ENCODE measurements around the gene GNB4.
A peak's percentile ranks its signal among the peaks of the same experiment; 100 is the strongest.

The GNB4 gene

DNA sequence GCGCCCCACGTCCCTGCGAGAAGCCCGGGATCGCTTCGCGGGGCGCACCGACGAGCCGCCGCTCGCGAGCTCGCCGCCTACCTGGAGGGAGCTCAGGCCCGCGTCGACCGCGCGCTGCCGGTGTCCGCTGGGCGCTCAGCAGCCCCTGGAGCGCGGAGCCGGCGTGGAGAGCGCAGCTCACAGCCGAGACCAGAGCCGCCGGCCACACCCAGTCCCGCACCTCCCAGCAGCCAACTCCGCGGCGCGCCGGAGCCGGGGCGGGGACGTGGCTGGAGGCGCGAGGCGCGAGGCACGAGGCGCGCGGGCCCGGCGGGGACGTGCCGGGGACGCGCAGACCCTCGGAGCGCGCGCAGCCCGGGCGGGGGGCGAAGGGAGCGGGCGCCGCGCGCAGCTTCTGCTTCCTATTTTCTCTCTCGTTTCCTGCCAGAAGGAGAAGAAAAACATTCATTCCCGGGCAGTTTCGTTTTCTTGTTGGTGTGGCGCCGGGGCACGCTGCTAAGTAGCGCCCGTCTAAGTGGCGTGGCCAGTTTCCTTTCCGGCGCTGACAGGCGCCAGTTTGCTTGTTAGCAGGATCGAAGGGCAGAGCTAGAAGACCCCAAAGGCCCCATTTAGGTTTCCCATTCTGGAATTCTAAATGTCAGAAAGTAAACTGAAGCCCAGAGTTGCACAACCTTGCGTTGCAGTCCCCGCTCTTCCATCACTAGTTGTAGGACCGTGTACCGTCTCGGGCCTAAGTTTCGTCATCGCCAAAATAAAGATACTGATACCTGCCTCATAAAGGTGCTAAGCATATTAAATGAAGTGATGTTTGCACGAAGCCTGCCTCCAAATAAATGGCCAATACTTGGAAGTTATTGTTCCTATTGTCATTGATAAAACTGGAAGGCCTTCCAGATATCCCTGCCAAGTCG, at the start of gene GNB4:
Gene GNB4, minus strand, starts transcription at position 206 of the 911 bp plus-strand sequence. CDS start 25,270 bp downstream, outside the sequence.
- TF ChIP-seq ZNF274 (IDR thresholded peaks at IDR 0.05; ENCODE audit: low read depth, low read length): no peak
- TF ChIP-seq YY1 (IDR thresholded peaks at IDR 0.05; ENCODE audit: insufficient read depth, insufficient read length): no peak
- no peak for TF ChIP-seq SUZ12 (IDR thresholded peaks at IDR 0.05; ENCODE audit: extremely low read depth, insufficient read depth, insufficient read length)
- Histone ChIP-seq H3K36me3 (ENCODE audit: insufficient read depth, insufficient read length, low read length) (peaks cover 9% of the 10 kb centered on the region), H3K9ac (ENCODE audit: insufficient read length, low read depth) (peak within 1 kb of the TSS; percentile 81), H3K27me3 (ENCODE audit: insufficient read depth, insufficient read length) (peaks cover 23% of the 10 kb centered on the region), H3K4me3 (ENCODE audit: insufficient read length, low read depth) (peak within 1 kb of the TSS; percentile 72), H3K4me1 (ENCODE audit: insufficient read depth, insufficient read length) (peaks cover 4% of the 10 kb centered on the region), H3K9me3 (ENCODE audit: insufficient read depth, low read length) (no peaks in the 10 kb centered on the region)
- peak; percentile 39 for DNase-seq (ENCODE audit: low read depth, low spot score)

- H3K36me3 ChIP-seq (ENCODE audit: insufficient read depth, insufficient read length, low read length): no peaks in the 10 kb centered on the region
- no peak overlapping the region for H3K9ac ChIP-seq (ENCODE audit: insufficient read length, low read depth)
- peaks cover 29% of the 10 kb centered on the region for H3K9me3 ChIP-seq (ENCODE audit: insufficient read depth, low read length)
- no peaks in the 10 kb centered on the region for H3K27me3 ChIP-seq (ENCODE audit: insufficient read depth, insufficient read length)
- no peak for TF ChIP-seq ZNF274 (IDR thresholded peaks at IDR 0.05; ENCODE audit: low read depth, low read length)
- no peak for TF ChIP-seq YY1 (IDR thresholded peaks at IDR 0.05; ENCODE audit: insufficient read depth, insufficient read length)
- TF ChIP-seq SUZ12 (IDR thresholded peaks at IDR 0.05; ENCODE audit: extremely low read depth, insufficient read depth, insufficient read length): no peak
- H3K4me1 ChIP-seq (ENCODE audit: insufficient read depth, insufficient read length): no peaks in the 10 kb centered on the region
- no peak for DNase-seq (ENCODE audit: low read depth, low spot score)
- no peak overlapping the region for H3K4me3 ChIP-seq (ENCODE audit: insufficient read length, low read depth)
Observed at GRCh38 chr3:179495483-179495882, 44.2 kb upstream of the GNB4 start.

DNA sequence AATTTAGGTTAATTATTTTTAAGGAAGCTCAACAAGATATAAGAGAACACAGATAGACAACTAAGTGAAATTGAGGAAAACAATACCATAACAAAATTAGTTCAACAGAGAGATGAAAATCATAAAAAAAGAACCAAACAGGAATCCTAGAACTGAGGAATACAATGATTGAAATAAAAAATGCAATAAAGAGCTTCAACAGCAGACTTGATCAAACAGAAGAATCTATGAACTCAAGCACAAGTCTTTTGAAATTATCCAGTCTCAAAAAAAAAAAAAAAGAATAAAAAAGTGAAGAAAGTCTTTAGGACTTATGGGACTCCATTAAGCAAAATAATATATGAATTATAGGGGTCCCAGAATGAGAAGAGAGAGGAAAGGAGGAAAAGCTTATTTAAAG, 42.0 kb upstream of the GNB4 start:
- Histone ChIP-seq H3K9me3 (ENCODE audit: insufficient read depth, low read length) (peaks cover 29% of the 10 kb centered on the region), H3K4me1 (ENCODE audit: insufficient read depth, insufficient read length) (no peaks in the 10 kb centered on the region), H3K27me3 (ENCODE audit: insufficient read depth, insufficient read length) (no peaks in the 10 kb centered on the region), H3K4me3 (ENCODE audit: insufficient read length, low read depth) (no peak overlapping the region), H3K9ac (ENCODE audit: insufficient read length, low read depth) (no peak overlapping the region), H3K36me3 (ENCODE audit: insufficient read depth, insufficient read length, low read length) (no peaks in the 10 kb centered on the region)
- DNase-seq (ENCODE audit: low read depth, low spot score): no peak
- TF ChIP-seq ZNF274 (IDR thresholded peaks at IDR 0.05; ENCODE audit: low read depth, low read length) (no peak), YY1 (IDR thresholded peaks at IDR 0.05; ENCODE audit: insufficient read depth, insufficient read length) (no peak), SUZ12 (IDR thresholded peaks at IDR 0.05; ENCODE audit: extremely low read depth, insufficient read depth, insufficient read length) (no peak)

DNA sequence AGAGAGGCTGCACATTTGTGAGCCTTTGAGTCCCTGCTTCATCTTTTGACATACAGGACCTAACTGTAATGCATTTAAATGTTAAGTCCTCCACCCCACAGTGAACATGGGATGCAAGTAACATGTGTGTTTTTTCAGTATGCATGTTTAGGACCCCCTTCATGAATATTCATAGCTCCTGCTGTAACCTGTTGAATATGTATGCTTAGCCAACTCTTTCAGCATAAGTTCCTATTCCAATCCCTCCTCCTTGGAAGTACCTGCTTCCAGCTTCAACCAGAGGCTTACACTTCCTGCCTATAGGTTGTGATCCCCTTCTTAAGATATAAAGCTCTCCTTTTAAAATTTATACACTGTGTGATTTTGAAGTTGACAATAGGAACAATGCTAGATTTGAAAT, 36.9 kb upstream of the GNB4 start:
- H3K4me1 ChIP-seq (ENCODE audit: insufficient read depth, insufficient read length): no peaks in the 10 kb centered on the region
- TF ChIP-seq ZNF274 (IDR thresholded peaks at IDR 0.05; ENCODE audit: low read depth, low read length) (no peak), YY1 (IDR thresholded peaks at IDR 0.05; ENCODE audit: insufficient read depth, insufficient read length) (no peak), SUZ12 (IDR thresholded peaks at IDR 0.05; ENCODE audit: extremely low read depth, insufficient read depth, insufficient read length) (no peak)
- DNase-seq (ENCODE audit: low read depth, low spot score): no peak

DNA sequence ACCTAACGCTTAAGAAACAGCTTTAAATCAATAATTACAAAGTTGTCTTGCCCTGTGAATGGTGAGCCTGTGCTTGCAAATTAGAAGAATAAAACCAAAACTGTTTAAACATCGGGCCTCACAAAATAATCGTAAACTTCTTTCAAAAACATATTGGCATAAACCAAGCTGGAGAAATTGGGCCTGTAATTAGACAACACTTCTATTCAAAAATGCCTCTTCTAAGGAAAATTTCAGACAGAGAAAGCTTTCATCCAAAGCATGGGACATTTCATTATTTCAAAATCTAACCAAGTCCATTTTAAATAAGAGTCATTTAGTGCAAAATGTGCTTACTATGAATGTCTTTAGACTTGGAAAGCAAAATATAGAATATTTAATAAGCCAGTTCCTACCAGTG, 35.5 kb upstream of the GNB4 start:
- no peak for DNase-seq (ENCODE audit: low read depth, low spot score)
- Histone ChIP-seq H3K27me3 (ENCODE audit: insufficient read depth, insufficient read length) (no peaks in the 10 kb centered on the region), H3K4me3 (ENCODE audit: insufficient read length, low read depth) (no peak overlapping the region), H3K9ac (ENCODE audit: insufficient read length, low read depth) (no peak overlapping the region), H3K36me3 (ENCODE audit: insufficient read depth, insufficient read length, low read length) (no peaks in the 10 kb centered on the region), H3K4me1 (ENCODE audit: insufficient read depth, insufficient read length) (no peaks in the 10 kb centered on the region), H3K9me3 (ENCODE audit: insufficient read depth, low read length) (no peaks in the 10 kb centered on the region)
- TF ChIP-seq YY1 (IDR thresholded peaks at IDR 0.05; ENCODE audit: insufficient read depth, insufficient read length) (no peak), ZNF274 (IDR thresholded peaks at IDR 0.05; ENCODE audit: low read depth, low read length) (no peak), SUZ12 (IDR thresholded peaks at IDR 0.05; ENCODE audit: extremely low read depth, insufficient read depth, insufficient read length) (no peak)

More for the DNA sequence above, 36.9 kb upstream of the GNB4 start:
- H3K27me3 ChIP-seq (ENCODE audit: insufficient read depth, insufficient read length): no peaks in the 10 kb centered on the region
- H3K9ac ChIP-seq (ENCODE audit: insufficient read length, low read depth): no peak overlapping the region
- H3K9me3 ChIP-seq (ENCODE audit: insufficient read depth, low read length): peaks cover 9% of the 10 kb centered on the region
- H3K36me3 ChIP-seq (ENCODE audit: insufficient read depth, insufficient read length, low read length): no peaks in the 10 kb centered on the region
- H3K4me3 ChIP-seq (ENCODE audit: insufficient read length, low read depth): no peak overlapping the region

GRCh38 chr3:179482857-179483256, 31.6 kb upstream of the GNB4 start:
- H3K4me3 ChIP-seq (ENCODE audit: insufficient read length, low read depth): no peak overlapping the region
- no peaks in the 10 kb centered on the region for H3K9me3 ChIP-seq (ENCODE audit: insufficient read depth, low read length)
- no peaks in the 10 kb centered on the region for H3K27me3 ChIP-seq (ENCODE audit: insufficient read depth, insufficient read length)
- no peak overlapping the region for H3K9ac ChIP-seq (ENCODE audit: insufficient read length, low read depth)
- no peaks in the 10 kb centered on the region for H3K36me3 ChIP-seq (ENCODE audit: insufficient read depth, insufficient read length, low read length)
- no peak for DNase-seq (ENCODE audit: low read depth, low spot score)
- TF ChIP-seq SUZ12 (IDR thresholded peaks at IDR 0.05; ENCODE audit: extremely low read depth, insufficient read depth, insufficient read length) (no peak), YY1 (IDR thresholded peaks at IDR 0.05; ENCODE audit: insufficient read depth, insufficient read length) (no peak), ZNF274 (IDR thresholded peaks at IDR 0.05; ENCODE audit: low read depth, low read length) (no peak)
- H3K4me1 ChIP-seq (ENCODE audit: insufficient read depth, insufficient read length): no peaks in the 10 kb centered on the region

DNA sequence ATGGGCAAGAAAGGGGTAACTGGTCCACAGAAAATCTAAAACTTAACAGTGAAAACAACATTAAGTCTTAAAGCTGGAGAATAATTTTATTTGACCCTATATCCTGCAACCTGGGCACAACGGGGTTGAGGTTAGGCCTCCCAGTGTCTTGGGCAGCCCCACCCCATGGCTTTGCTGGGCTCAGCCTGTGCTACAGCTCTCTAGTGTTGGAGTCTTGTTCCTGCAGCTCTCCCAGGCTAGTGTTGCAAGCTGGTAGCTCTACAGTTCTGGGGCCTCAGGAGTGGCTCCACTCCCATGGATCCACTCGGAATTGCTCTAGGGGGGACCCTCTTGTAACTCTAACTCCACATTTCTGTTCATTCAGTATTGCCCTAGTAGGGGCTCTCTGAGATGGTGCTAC, 24.9 kb upstream of the GNB4 start:
- DNase-seq (ENCODE audit: low read depth, low spot score): no peak
- Histone ChIP-seq H3K4me3 (ENCODE audit: insufficient read length, low read depth) (no peak overlapping the region), H3K9me3 (ENCODE audit: insufficient read depth, low read length) (no peaks in the 10 kb centered on the region), H3K36me3 (ENCODE audit: insufficient read depth, insufficient read length, low read length) (no peaks in the 10 kb centered on the region), H3K27me3 (ENCODE audit: insufficient read depth, insufficient read length) (no peaks in the 10 kb centered on the region), H3K9ac (ENCODE audit: insufficient read length, low read depth) (no peak overlapping the region), H3K4me1 (ENCODE audit: insufficient read depth, insufficient read length) (no peaks in the 10 kb centered on the region)
- no peak for TF ChIP-seq ZNF274 (IDR thresholded peaks at IDR 0.05; ENCODE audit: low read depth, low read length)
- no peak for TF ChIP-seq SUZ12 (IDR thresholded peaks at IDR 0.05; ENCODE audit: extremely low read depth, insufficient read depth, insufficient read length)
- TF ChIP-seq YY1 (IDR thresholded peaks at IDR 0.05; ENCODE audit: insufficient read depth, insufficient read length): no peak
